Panc1 (cell line): ENCODE measurements around the gene TPT1. TPM values are rescaled to one million over a fixed set of nuclear protein-coding genes. Genes with fewer than 3 reads are reported as not detected.

ENCODE experiments used
- ATAC-seq: fragments of 200-7000 bp; cut with Tn5 transposase; 2 replicates; pipeline ENCODE4 v1.9.1; 2020; ENCODE audit warnings: mild to moderate bottlenecking, moderate library complexity
- BruUV-seq: library from RNA; stranded (reverse); fragments of 400-500 nt; replicated peaks from 2 replicates; lab custom pipeline; 2021; lab: Mats Ljungman, UMichigan
- CTCF ChIA-PET: fragments of 300-600 bp; sonication (Branson Sonifier 250); formaldehyde crosslinking; loops from one replicate; lab custom pipeline; 2022; ENCODE audit warnings: antibody characterized with exemption; lab: Charles Lee
- POLR2A ChIA-PET: fragments of 300-600 bp; sonication (Branson Sonifier 250); formaldehyde crosslinking; loops from one replicate; lab custom pipeline; 2022; ENCODE audit warnings: antibody characterized with exemption; lab: Charles Lee
- DNase-seq: peaks from one replicate; pipeline ENCODE4 v3.0.0-alpha.2; 2010; ENCODE audit warnings: low read depth, low spot score
- H3K27ac ChIP-seq: 2 replicates; pipeline ENCODE4 v1.5.1; 2011; ENCODE audit warnings: mild to moderate bottlenecking, low read length, inconsistent platforms
- H3K27me3 ChIP-seq: fragments of 200-500 bp; sonication (Bioruptor generic); 2 replicates; pipeline ENCODE4 v1.6.0; 2014; ENCODE audit warnings: low read length, inconsistent platforms; ENCODE audit not compliant: control insufficient read depth, insufficient read depth
- H3K36me3 ChIP-seq: fragments of 200-500 bp; sonication (Bioruptor generic); 2 replicates; pipeline ENCODE4 v1.5.1; 2014; ENCODE audit warnings: inconsistent platforms, mild to moderate bottlenecking, low read length, moderate library complexity; ENCODE audit not compliant: control insufficient read depth, insufficient read depth
- H3K4me1 ChIP-seq: 2 replicates; pipeline ENCODE4 v1.5.1; 2011; ENCODE audit warnings: inconsistent platforms, mild to moderate bottlenecking, low read length, moderate library complexity; ENCODE audit not compliant: control insufficient read depth, insufficient read depth
- H3K4me3 ChIP-seq, 2 experiments: 2 replicates each; pipeline ENCODE4 v1.5.1; 2011 to 2012; ENCODE audit warnings: low read depth in 2 of 2, low read length in 2 of 2, mild to moderate bottlenecking in 2 of 2, inconsistent platforms in 1 of 2, moderate library complexity in 1 of 2
- H3K9me3 ChIP-seq: fragments of 200-500 bp; sonication (Bioruptor generic); 2 replicates; pipeline ENCODE4 v1.5.1; 2014; ENCODE audit warnings: low read depth, mild to moderate bottlenecking, inconsistent platforms, low read length, moderate library complexity; ENCODE audit not compliant: control insufficient read depth, insufficient read depth
- POLR2AphosphoS5 ChIP-seq: IDR thresholded peaks from 2 replicates; pipeline ENCODE4 v1.6.1; 2012; ENCODE audit warnings: mild to moderate bottlenecking, low read depth, low read length, moderate library complexity
- TCF7L2 ChIP-seq: IDR thresholded peaks from 2 replicates; pipeline ENCODE4 v1.6.1; 2011; ENCODE audit warnings: mild to moderate bottlenecking, low read depth, low read length, inconsistent platforms
- in situ Hi-C: cut with HindIII; loops from 2 replicates; pipeline ENCODE4 v1.10.0; 2016; ENCODE audit warnings: low sequenced_read_pairs, low pct_unique_long_range_greater_than_20kb
- intact Hi-C: fragments of 100-400 bp; cut with micrococcal nuclease; formaldehyde crosslinking; loops from one replicate; pipeline ENCODE4 v1.10.0; 2022; ENCODE audit not compliant: unreplicated experiment
- total RNA-seq: library from RNA; stranded (reverse); gene quantifications from one replicate; pipeline ENCODE4 v1.2.1, GENCODE V29; 2021; ENCODE audit not compliant: unreplicated experiment
- TF ChIP-seq, protein P1 (sequence below): fragments of 450-650 bp; IDR thresholded peaks from 2 replicates; pipeline ENCODE4 v1.5.1; 2017; ENCODE audit warnings: mild to moderate bottlenecking
- TF ChIP-seq, protein P2 (sequence below), 2 experiments: IDR thresholded peaks; 2 replicates each; pipeline ENCODE4 v1.6.1; 2011 to 2012; ENCODE audit warnings: low read depth in 2 of 2, control low read depth in 1 of 2, low read length in 1 of 2, mild to moderate bottlenecking in 1 of 2, moderate library complexity in 1 of 2; ENCODE audit not compliant: insufficient read depth in 1 of 2

The TPT1 gene
- total RNA-seq, 1 experiment from 2014 or later, result 939 TPM

GRCh38 chr13:45333977-45334922 lies 6.7 kb downstream of the TPT1 start:
- no peak for DNase-seq
- ChIA-PET POLR2A (no interaction called here), CTCF (no interaction called here)
- TF ChIP-seq, protein P1, sequence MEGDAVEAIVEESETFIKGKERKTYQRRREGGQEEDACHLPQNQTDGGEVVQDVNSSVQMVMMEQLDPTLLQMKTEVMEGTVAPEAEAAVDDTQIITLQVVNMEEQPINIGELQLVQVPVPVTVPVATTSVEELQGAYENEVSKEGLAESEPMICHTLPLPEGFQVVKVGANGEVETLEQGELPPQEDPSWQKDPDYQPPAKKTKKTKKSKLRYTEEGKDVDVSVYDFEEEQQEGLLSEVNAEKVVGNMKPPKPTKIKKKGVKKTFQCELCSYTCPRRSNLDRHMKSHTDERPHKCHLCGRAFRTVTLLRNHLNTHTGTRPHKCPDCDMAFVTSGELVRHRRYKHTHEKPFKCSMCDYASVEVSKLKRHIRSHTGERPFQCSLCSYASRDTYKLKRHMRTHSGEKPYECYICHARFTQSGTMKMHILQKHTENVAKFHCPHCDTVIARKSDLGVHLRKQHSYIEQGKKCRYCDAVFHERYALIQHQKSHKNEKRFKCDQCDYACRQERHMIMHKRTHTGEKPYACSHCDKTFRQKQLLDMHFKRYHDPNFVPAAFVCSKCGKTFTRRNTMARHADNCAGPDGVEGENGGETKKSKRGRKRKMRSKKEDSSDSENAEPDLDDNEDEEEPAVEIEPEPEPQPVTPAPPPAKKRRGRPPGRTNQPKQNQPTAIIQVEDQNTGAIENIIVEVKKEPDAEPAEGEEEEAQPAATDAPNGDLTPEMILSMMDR, result no peak
- TF ChIP-seq, protein P2, sequence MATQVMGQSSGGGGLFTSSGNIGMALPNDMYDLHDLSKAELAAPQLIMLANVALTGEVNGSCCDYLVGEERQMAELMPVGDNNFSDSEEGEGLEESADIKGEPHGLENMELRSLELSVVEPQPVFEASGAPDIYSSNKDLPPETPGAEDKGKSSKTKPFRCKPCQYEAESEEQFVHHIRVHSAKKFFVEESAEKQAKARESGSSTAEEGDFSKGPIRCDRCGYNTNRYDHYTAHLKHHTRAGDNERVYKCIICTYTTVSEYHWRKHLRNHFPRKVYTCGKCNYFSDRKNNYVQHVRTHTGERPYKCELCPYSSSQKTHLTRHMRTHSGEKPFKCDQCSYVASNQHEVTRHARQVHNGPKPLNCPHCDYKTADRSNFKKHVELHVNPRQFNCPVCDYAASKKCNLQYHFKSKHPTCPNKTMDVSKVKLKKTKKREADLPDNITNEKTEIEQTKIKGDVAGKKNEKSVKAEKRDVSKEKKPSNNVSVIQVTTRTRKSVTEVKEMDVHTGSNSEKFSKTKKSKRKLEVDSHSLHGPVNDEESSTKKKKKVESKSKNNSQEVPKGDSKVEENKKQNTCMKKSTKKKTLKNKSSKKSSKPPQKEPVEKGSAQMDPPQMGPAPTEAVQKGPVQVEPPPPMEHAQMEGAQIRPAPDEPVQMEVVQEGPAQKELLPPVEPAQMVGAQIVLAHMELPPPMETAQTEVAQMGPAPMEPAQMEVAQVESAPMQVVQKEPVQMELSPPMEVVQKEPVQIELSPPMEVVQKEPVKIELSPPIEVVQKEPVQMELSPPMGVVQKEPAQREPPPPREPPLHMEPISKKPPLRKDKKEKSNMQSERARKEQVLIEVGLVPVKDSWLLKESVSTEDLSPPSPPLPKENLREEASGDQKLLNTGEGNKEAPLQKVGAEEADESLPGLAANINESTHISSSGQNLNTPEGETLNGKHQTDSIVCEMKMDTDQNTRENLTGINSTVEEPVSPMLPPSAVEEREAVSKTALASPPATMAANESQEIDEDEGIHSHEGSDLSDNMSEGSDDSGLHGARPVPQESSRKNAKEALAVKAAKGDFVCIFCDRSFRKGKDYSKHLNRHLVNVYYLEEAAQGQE (IDR thresholded peaks at IDR 0.05; ENCODE audit: insufficient read depth in 1 of 2, low read depth in 2 of 2, low read length in 1 of 2), result no peak
- TF ChIP-seq POLR2AphosphoS5, result 0 out of 2 replicates have a peak, but pooled peaks have one; percentile 24
- no peak for TF ChIP-seq TCF7L2
- H3K36me3 ChIP-seq, result peaks cover 28% of the 10 kb centered on the region
- no peak for ATAC-seq
- no peaks in the 10 kb centered on the region for H3K27me3 ChIP-seq
- in situ Hi-C loops, result no loop called here
- intact Hi-C loops, result no loop called here
- peaks cover 41% of the 10 kb centered on the region for H3K4me1 ChIP-seq
- H3K4me3 ChIP-seq, result no peak overlapping the region
- H3K9me3 ChIP-seq, result no peaks in the 10 kb centered on the region
- BruUV-seq, result no TSS peak
- H3K27ac ChIP-seq, result no peak overlapping the region

- H3K27ac ChIP-seq, result no peak overlapping the region
- TF ChIP-seq, protein P1, result no peak
- TF ChIP-seq, protein P2 (IDR thresholded peaks at IDR 0.05; ENCODE audit: insufficient read depth in 1 of 2, low read depth in 2 of 2, low read length in 1 of 2), result no peak
- TF ChIP-seq POLR2AphosphoS5, result no peak; the same call in 1 of the 2 replicates
- no peak overlapping the region for H3K4me3 ChIP-seq
- intact Hi-C loops, result no loop called here
- H3K9me3 ChIP-seq, result no peaks in the 10 kb centered on the region
- H3K36me3 ChIP-seq, result peaks cover 20% of the 10 kb centered on the region
- POLR2A ChIA-PET, result no interaction called here
- in situ Hi-C loops, result no loop called here
- no TSS peak for BruUV-seq
- H3K4me1 ChIP-seq, result peaks cover 33% of the 10 kb centered on the region
- ATAC-seq, result no peak
- H3K27me3 ChIP-seq, result no peaks in the 10 kb centered on the region
- CTCF ChIA-PET, result no interaction called here
- DNase-seq, result no peak
Observed at GRCh38 chr13:45333251-45333976, 7.6 kb downstream of the TPT1 start.
